GM12878 (cell line): Measurements from ENCODE around the gene APOL4. TPM values are rescaled to one million over a fixed set of nuclear protein-coding genes. Genes with fewer than 3 reads are reported as not detected.

Experiments used
- ATF7 ChIP-seq: fragments of 450-650 bp; IDR thresholded peaks from 2 replicates; pipeline ENCODE4 v1.6.1; 2016; ENCODE audit warnings: low read depth, mild to moderate bottlenecking
- BCL3 ChIP-seq: IDR thresholded peaks from 2 replicates; pipeline ENCODE4 v1.6.1; 2011; ENCODE audit warnings: borderline replicate concordance, low read depth, mild to moderate bottlenecking, moderate library complexity, low read length; ENCODE audit not compliant: insufficient read depth, poor library complexity, severe bottlenecking
- DPF2 ChIP-seq: fragments of 450-650 bp; IDR thresholded peaks from 2 replicates; pipeline ENCODE4 v1.6.1; 2017; ENCODE audit warnings: mild to moderate bottlenecking
- E4F1 ChIP-seq: fragments of 450-650 bp; IDR thresholded peaks from 2 replicates; pipeline ENCODE4 v1.6.1; 2018; ENCODE audit warnings: borderline replicate concordance, mild to moderate bottlenecking; ENCODE audit not compliant: partially characterized antibody
- EGR1 ChIP-seq, 2 experiments: IDR thresholded peaks; 1 replicate in 1 of 2; 2 replicates in 1 of 2; pipeline ENCODE4 v1.6.1; 2011 to 2012; ENCODE audit warnings: low read depth in 2 of 2, low read length in 2 of 2, borderline replicate concordance in 1 of 2, mild to moderate bottlenecking in 1 of 2, moderate library complexity in 1 of 2
- HSF1 ChIP-seq: fragments of 150-350 bp; IDR thresholded peaks from 2 replicates; pipeline ENCODE4 v1.6.1; 2014; ENCODE audit warnings: mild to moderate bottlenecking, low read depth, low read length
- MEF2A ChIP-seq: IDR thresholded peaks from 2 replicates; pipeline ENCODE4 v1.6.1; 2011; ENCODE audit warnings: low read depth, mild to moderate bottlenecking, low read length, moderate library complexity; ENCODE audit not compliant: insufficient read depth
- MEF2B ChIP-seq: fragments of 450-650 bp; IDR thresholded peaks from 2 replicates; pipeline ENCODE4 v1.6.1; 2018; ENCODE audit warnings: mild to moderate bottlenecking, moderate library complexity; ENCODE audit not compliant: partially characterized antibody, poor library complexity, severe bottlenecking
- MLLT1 ChIP-seq: fragments of 450-650 bp; IDR thresholded peaks from 2 replicates; pipeline ENCODE4 v1.6.1; 2016; ENCODE audit warnings: mild to moderate bottlenecking
- MYC ChIP-seq: IDR thresholded peaks from 2 replicates; pipeline ENCODE4 v1.6.1; 2011; ENCODE audit warnings: mild to moderate bottlenecking, low read length, moderate library complexity, inconsistent platforms; ENCODE audit not compliant: insufficient read depth, insufficient replicate concordance, insufficient read length, severe bottlenecking
- NFIC ChIP-seq: IDR thresholded peaks from 2 replicates; pipeline ENCODE4 v1.6.1; 2012; ENCODE audit warnings: low read depth, mild to moderate bottlenecking, inconsistent platforms, low read length, moderate library complexity
- NFYB ChIP-seq: IDR thresholded peaks from 2 replicates; pipeline ENCODE4 v1.6.1; 2011; ENCODE audit warnings: low read depth, mild to moderate bottlenecking, low read length, improper control_type of control experiment, moderate library complexity; ENCODE audit not compliant: insufficient read depth
- PKNOX1 ChIP-seq: fragments of 450-650 bp; IDR thresholded peaks from 2 replicates; pipeline ENCODE4 v1.6.1; 2016; ENCODE audit warnings: mild to moderate bottlenecking
- RB1 ChIP-seq: fragments of 450-650 bp; formaldehyde crosslinking; IDR thresholded peaks from 2 replicates; pipeline ENCODE4 v1.6.1; 2017; ENCODE audit warnings: mild to moderate bottlenecking, borderline replicate concordance
- SMAD1 ChIP-seq: fragments of 450-650 bp; IDR thresholded peaks from 2 replicates; pipeline ENCODE4 v1.6.1; 2018; ENCODE audit warnings: mild to moderate bottlenecking, low read depth; ENCODE audit not compliant: partially characterized antibody
- ZBTB11 ChIP-seq: fragments of 450-650 bp; formaldehyde crosslinking; IDR thresholded peaks from 2 replicates; pipeline ENCODE4 v1.5.0; 2022; ENCODE audit warnings: mild to moderate bottlenecking, missing genetic modification characterization
- polyA plus RNA-seq, 11 experiments: library from polyadenylated mRNA; depleted of rRNA in 4 of 11; unstranded in 6 of 11; stranded (reverse) in 5 of 11; fragments of >200 nt; fragmentation: Nextera tagmentation in 4 of 11; fragmentation: Illumina TruSeq in 1 of 11; extraction: Ambion mirVana in 4 of 11; extraction: Trizol in 1 of 11; gene quantifications; 1 replicate in 1 of 11; 2 replicates in 10 of 11; pipeline versions ENCODE4 v1.2.1 to v1.2.3, GENCODE V29; 2011 to 2016; ENCODE audit warnings: inconsistent platforms in 2 of 11, missing spikeins in 2 of 11, low read depth in 1 of 11
- total RNA-seq, 4 experiments: library from RNA; depleted of rRNA in 3 of 4; stranded (reverse); fragments of >200 nt in 3 of 4; fragmentation: Illumina TruSeq in 1 of 4; extraction: Trizol in 1 of 4; gene quantifications; 2 replicates each; pipeline versions ENCODE4 v1.2.1 to v1.2.3, GENCODE V29; 2013 to 2021

The APOL4 gene
- total and polyA plus RNA-seq, 10 of the 15 experiments (the other 5 are each of a cell fraction or from before 2014, with no cell fraction given) = 0.03 to 0.24 (median 0.19) TPM; not detected in 7

- TF ChIP-seq ATF7 = peak; percentile 24; the same call in 1 of the 2 replicates
- TF ChIP-seq RB1 = no peak
- no peak for TF ChIP-seq MEF2A
- no peak for TF ChIP-seq MEF2B
- no peak for TF ChIP-seq NFIC
- no peak for TF ChIP-seq EGR1 (IDR thresholded peaks at IDR 0.05; ENCODE audit: borderline replicate concordance in 1 of 2, low read depth in 2 of 2, low read length in 2 of 2)
- no peak for TF ChIP-seq PKNOX1
- no peak for TF ChIP-seq BCL3
- TF ChIP-seq E4F1 = no peak
- no peak for TF ChIP-seq ZBTB11
- TF ChIP-seq MLLT1 = peak; percentile 48
- TF ChIP-seq SMAD1 = no peak
- no peak; the same call in 1 of the 2 replicates for TF ChIP-seq DPF2
- TF ChIP-seq HSF1 = no peak
- no peak for TF ChIP-seq NFYB
- TF ChIP-seq MYC = no peak
Measured at GRCh38 chr22:36239401-36240171, 38.0 kb upstream of the APOL4 start, which contains the start of gene APOL2 (continued).
